Epithelial cell of prostate (primary cell): Measurements from ENCODE around the gene SMAP1.

Source experiments
- DNase-seq: peaks from one replicate; pipeline ENCODE4 v3.0.0-alpha.2; 2011; ENCODE audit warnings: low read depth, low spot score
- H3K27ac ChIP-seq: fragments of 450-650 bp; 2 replicates; pipeline ENCODE4 v1.5.1; 2017; ENCODE audit warnings: mild to moderate bottlenecking

The SMAP1 gene

GRCh38 chr6:70667711-70668498 lies at the start of gene SMAP1:
SMAP1 (plus strand) TSS chr6:70667883; CDS start chr6:70668024, 141 bp downstream.
- H3K27ac ChIP-seq = peak within 1 kb of the TSS; percentile 85

GRCh38 chr6:70620746-70621145 lies 46.9 kb upstream of the SMAP1 start:
- DNase-seq = no peak
- no peak overlapping the region for H3K27ac ChIP-seq

More at GRCh38 chr6:70667711-70668498, at the start of gene SMAP1:
- peak; percentile 37 for DNase-seq

- no peak overlapping the region for H3K27ac ChIP-seq
Observed at GRCh38 chr6:70622461-70622860, 45.2 kb upstream of the SMAP1 start.

GRCh38 chr6:70625436-70625835 lies 42.2 kb upstream of the SMAP1 start:
- DNase-seq = no peak
- H3K27ac ChIP-seq = no peak overlapping the region

More at GRCh38 chr6:70622461-70622860, 45.2 kb upstream of the SMAP1 start:
- no peak for DNase-seq

DNA sequence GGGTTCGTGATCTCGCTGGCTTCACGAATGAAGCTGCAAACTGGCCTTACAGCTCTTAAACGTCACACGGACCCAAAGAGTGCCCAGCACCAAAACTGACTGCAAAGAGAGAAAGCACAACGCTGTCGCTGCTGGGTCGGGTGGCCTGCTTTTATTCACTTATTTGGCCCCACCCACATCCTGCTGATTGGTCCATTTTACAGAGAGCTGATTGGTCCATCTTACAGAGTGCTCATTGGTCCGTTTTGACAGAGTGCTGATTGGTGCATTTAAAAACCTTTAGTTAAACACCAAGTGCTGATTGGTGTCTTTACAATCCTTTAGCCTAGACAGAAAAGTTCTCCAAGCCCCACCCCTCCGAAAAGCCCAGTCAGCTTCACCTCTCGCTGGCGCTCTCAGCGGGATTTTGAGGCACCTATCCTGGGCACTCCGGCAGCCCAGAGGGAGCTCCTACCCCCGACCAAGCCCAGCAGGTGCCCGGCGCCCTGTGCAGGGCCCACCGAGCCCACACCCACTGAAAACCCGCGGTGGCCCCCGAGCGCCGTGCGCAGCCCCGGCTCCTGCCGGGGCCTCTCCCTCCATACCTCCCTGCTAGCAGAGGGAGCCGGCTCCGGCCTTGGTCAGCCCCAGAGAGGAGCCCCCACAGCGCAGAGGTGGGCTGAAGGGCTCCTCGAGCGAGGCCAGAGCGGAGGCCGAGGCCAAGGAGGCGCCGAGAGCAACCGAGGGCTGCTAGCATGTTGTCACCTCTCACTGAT lies 40.0 kb upstream of the SMAP1 start:
- no peak overlapping the region for H3K27ac ChIP-seq
- no peak for DNase-seq

DNA sequence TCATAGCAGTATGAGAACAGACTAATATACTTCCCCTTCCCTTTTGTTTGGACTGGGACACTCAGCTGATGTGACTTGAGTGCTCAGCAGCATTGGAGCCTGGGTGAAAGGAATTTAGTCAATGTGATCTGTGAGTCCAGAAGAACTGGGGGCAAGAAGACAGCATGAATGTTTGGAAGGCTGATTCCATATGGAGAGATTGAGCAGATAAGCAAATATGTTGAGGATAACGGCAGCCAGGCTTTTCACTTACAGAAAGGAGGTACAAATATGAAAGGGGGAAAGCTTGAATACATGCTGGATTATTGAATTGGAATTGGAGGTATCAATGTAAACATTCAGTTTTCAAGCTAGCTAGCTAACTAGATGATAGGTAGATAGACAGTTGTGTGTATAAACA lies 37.8 kb upstream of the SMAP1 start:
- H3K27ac ChIP-seq = no peak overlapping the region
- no peak for DNase-seq

GRCh38 chr6:70633870-70634269 lies 33.8 kb upstream of the SMAP1 start:
- no peak overlapping the region for H3K27ac ChIP-seq
- DNase-seq = no peak

DNA sequence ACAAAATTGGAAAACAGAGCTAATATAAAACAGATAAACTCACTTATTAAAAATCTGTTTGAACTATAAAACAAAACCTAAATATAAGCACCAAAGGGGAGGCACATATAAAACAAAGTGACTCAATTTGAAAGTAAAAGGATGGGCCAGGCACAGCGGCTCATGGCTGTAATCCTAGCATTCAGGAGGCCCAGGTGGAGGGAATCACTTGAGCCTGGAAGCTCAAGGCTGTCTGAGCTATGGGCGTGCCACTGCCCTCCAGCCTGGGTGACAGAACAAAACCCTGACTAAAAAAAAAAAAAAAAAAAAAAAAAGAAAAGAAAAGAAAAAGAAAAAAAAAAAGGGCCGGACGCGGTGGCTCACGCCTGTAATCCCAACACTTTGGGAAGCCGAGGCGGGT lies 31.1 kb upstream of the SMAP1 start:
- H3K27ac ChIP-seq = no peak overlapping the region
- no peak for DNase-seq

GRCh38 chr6:70638468-70638867 lies 29.2 kb upstream of the SMAP1 start:
- no peak overlapping the region for H3K27ac ChIP-seq
- DNase-seq = no peak

- no peak for DNase-seq
- H3K27ac ChIP-seq = no peak overlapping the region
Observed at GRCh38 chr6:70651326-70651905, 16.3 kb upstream of the SMAP1 start.

DNA sequence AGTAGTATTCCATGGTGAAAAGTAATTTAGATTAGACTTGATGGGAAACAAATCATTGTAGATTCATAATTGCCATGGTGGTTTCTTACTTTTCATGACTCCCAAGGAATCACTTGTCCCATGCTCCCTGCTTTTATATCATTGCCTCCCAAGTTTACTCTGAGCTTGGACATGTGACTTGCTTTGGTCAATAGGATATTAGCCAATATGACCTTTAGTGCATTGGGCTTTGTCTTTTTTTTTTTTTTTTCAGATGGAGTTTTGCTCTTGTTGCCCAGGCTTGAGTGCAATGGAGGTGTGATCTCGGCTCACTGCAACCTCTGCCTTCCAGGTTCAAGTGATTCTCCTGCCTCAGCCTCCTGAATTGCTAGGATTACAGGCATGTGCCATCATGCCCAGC lies 15.5 kb upstream of the SMAP1 start:
- no peak overlapping the region for H3K27ac ChIP-seq
- DNase-seq = no peak

DNA sequence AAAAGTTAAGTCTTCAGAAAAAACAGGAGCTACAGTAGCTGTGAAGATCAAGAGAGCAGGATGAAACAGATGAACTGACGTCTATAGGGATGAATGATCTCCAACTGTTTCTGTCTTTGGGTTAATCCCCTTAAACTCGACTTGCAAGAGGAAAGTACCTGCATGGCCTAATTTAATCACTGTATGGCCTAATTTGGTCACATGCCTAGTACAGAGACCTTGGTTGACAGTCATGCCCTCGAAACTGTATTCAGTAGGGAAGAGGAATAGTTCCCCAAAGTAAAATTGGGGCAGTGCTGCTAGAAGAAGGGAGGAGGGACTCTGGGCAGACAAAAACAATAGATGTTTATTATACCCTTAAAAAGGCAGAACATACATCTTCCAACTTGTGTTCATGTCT lies 10.0 kb upstream of the SMAP1 start:
- DNase-seq = no peak
- no peak overlapping the region for H3K27ac ChIP-seq

GRCh38 chr6:70663881-70664466 lies 3.7 kb upstream of the SMAP1 start:
- DNase-seq = no peak
- H3K27ac ChIP-seq = no peak overlapping the region

DNA sequence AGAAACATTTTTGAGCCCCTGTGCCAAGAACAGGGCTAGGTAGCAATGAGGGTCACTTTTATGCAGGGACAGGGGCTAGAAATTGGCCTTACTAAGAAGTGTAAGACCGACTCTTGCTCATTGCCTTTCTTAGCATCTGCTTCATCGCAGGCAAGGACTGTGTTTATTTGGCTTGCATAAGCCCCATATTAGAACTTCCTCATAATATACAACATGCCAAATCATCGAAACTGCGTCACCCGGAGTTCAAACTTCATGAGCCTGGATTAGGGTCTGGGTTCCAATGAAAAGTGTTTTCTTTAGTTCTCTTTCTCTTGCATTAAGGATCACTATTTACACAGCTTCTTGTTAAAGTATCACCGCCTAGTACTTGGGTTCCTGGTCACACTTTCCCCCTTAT lies 977 bp upstream of the SMAP1 start:
- H3K27ac ChIP-seq = no peak overlapping the region
- no peak for DNase-seq

DNA sequence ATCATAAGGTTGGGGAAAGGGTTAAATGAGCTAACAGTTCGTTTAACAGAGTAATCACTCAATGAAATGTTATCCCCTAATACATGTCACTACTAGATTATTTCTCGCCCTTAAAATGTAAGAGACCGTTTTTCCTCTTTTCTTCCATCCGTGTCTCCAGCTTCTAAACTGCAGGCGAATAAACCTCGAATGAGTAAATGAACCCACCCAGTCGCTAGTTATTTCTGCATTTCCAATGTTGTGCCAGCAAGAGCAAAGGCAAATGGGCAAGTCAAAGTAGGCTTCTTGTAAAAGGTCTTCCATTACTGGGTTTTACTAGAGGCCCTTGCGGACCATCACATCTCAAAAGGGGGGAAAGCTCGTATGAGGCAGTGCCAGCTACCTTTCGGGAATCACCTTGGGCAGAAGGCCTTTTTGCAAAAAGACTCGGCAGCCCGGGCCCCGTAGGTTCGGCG lies 400 bp upstream of the SMAP1 start:
- peak overlapping the region; percentile 85 for H3K27ac ChIP-seq
- DNase-seq = no peak

DNA sequence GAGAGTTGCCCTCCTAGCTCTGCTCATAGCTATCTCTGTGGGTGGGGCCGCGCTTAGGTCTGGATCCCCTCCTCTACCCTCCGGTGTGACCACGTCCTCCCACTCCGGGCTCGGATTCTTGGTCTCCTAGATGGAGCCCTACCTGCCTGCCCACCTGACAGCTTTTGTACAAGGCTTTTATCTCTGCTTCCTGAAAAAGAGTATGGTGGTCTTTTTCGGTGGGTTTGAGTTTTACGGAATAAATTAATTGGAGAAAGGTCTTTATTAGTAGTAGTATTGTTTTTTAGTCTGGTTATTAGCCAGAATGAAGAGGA lies 773 bp downstream of the SMAP1 start:
- peak overlapping the region; percentile 85 for H3K27ac ChIP-seq
- DNase-seq = no peak

- H3K27ac ChIP-seq = peak overlapping the region; percentile 85
- no peak for DNase-seq
Observed at GRCh38 chr6:70669133-70669532, 1.4 kb downstream of the SMAP1 start.

GRCh38 chr6:70672549-70672948 lies 4.9 kb downstream of the SMAP1 start:
- DNase-seq = no peak
- H3K27ac ChIP-seq = no peak overlapping the region

- H3K27ac ChIP-seq = no peak overlapping the region
- DNase-seq = no peak
Observed at GRCh38 chr6:70673054-70673453, 5.4 kb downstream of the SMAP1 start.

GRCh38 chr6:70673601-70674000 lies 5.9 kb downstream of the SMAP1 start:
- DNase-seq = no peak
- H3K27ac ChIP-seq = no peak overlapping the region

GRCh38 chr6:70675822-70676221 lies 8.1 kb downstream of the SMAP1 start:
- DNase-seq = no peak
- no peak overlapping the region for H3K27ac ChIP-seq
